GM19328 (cell line): Measurements from ENCODE around the gene FHIT.

Experiments
- ATAC-seq: cut with Tn5 transposase; IDR thresholded peaks from one replicate; pipeline ENCODE4 v1.9.1; 2021; ENCODE audit warnings: mild to moderate bottlenecking, moderate library complexity; ENCODE audit not compliant: unreplicated experiment

FHIT gene

DNA sequence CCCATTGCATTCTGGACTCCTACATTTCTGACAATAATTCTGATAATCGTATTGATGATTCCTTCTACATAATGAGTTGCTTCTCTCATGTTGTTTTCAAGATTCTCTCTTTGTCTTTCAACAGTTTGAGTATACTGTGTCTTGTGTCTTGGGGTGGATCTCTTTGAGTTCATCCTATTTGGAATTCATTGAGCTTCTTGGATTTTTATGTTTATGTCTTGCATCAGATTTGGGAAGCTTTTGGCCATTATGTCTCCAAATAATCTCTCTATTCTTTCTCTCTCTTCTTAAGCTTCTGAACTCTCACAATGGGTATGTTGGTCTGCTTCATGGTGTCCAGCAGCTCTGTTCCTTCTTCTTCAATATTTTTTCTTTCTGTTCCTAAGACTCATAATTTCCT is 592.2 kb downstream of the FHIT start:
- ATAC-seq: no peak

GRCh38 chr3:60657972-60658371 is 593.3 kb downstream of the FHIT start:
- peak; percentile 87 for ATAC-seq

- ATAC-seq: no peak
Observed at GRCh38 chr3:60652829-60653228, 598.4 kb downstream of the FHIT start.

- ATAC-seq: no peak
Observed at GRCh38 chr3:60651799-60652198, 599.5 kb downstream of the FHIT start.

DNA sequence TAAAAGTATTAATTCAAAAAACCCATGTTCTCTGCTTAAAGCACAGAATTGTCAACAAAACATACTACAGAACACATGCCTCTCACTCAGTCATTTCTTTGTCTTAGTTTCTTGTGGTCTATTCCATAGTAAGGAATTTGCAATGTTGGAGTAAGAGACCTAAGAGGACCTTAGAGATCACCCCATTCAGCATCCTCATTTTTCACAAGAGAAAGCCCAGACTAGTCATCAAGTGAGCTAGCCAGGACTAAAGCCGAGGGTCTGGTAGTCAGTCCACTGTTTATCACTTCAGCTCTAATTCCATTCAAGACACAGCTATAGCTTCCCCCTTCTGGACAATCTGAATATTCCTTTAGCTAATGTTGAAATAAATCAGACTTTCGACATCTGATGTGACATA is 601.1 kb downstream of the FHIT start:
- ATAC-seq: no peak

GRCh38 chr3:60645801-60646200 is 605.5 kb downstream of the FHIT start:
- no peak for ATAC-seq

GRCh38 chr3:60643831-60644230 is 607.4 kb downstream of the FHIT start:
- ATAC-seq: no peak

GRCh38 chr3:60641354-60641753 is 609.9 kb downstream of the FHIT start:
- no peak for ATAC-seq

GRCh38 chr3:60636846-60637245 is 614.4 kb downstream of the FHIT start:
- no peak for ATAC-seq

- no peak for ATAC-seq
Observed at GRCh38 chr3:60633644-60634043, 617.6 kb downstream of the FHIT start.

DNA sequence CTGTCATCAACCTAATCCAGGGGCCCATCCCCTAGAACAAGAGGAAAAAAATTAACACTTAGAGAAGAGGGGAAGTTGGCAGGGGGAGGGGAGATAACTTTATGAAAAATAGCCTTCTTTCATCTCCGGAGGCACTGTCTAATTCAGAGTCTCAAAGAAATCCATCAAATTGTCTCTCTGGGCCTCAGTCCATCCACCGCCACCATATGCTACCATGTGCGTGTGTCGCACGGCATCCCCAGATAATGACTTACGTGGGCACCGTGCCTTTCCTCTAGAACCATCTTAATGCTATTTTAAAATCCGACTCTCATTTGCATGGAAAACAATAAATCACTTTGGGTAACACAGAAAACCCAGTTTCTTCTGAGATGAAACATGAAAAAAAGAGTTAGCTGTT is 619.7 kb downstream of the FHIT start:
- ATAC-seq: no peak

- ATAC-seq: no peak
Observed at GRCh38 chr3:60630953-60631352, 620.3 kb downstream of the FHIT start.

DNA sequence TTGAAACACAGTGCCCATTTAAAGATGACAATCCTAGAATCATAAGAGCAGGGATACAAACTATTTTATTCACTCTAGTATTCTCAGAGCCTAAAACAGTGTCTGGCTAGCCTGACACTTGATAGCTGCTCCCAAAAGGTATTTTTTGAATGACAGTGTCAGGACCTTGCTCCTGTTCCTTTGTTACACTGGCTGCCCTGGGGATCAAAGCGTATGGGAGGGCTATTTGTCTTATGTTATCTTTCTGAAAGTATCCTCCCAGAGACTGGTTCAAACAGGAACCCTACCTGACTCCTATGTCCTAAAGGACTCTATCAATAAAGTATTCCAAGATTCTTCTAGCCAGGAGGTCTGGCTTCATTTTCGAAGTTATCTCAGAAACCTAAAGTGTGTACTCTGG is 621.4 kb downstream of the FHIT start:
- no peak for ATAC-seq

- ATAC-seq: no peak
Observed at GRCh38 chr3:60622349-60622748, 628.9 kb downstream of the FHIT start.

DNA sequence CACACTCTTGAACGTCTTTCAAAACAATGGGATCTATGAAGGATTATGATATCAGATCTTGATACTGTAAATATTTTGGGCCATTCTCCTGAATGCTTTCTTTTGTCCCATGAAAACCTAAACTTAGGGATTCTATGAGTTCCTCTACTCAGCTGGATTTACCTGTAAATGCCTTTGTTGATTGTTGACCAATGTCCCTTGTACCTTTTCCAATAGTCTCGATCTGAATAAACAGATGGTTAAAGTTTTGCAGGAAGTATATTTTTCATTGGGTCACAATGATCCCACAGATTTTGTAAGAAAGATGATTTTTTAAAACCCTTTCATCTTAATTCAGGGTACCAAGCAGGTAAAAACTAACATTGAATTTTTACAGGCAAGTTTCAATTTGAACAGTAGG is 634.1 kb downstream of the FHIT start:
- no peak for ATAC-seq

GRCh38 chr3:60613769-60614303 is 637.4 kb downstream of the FHIT start:
- no peak for ATAC-seq

- no peak for ATAC-seq
Observed at GRCh38 chr3:60610441-60611112, 640.7 kb downstream of the FHIT start.

DNA sequence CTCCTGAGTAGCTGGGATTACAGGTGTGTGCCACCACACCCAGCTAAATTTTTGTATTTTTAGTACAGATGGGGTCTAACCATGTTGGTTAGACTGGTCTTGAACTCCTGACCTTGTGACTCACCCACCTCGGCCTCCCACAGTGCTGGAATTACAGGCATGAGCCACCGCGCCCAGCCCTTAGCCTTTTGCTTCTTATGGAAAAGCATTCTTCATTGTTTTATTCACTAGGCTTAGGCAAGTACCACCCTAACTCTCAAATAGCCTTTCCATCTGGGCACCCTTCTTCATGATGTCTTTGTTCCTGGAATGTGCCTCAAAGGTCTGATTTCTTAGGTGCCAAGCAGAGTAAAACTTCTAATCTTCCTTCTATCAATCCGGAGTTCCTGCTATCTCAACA is 641.8 kb downstream of the FHIT start:
- no peak for ATAC-seq

DNA sequence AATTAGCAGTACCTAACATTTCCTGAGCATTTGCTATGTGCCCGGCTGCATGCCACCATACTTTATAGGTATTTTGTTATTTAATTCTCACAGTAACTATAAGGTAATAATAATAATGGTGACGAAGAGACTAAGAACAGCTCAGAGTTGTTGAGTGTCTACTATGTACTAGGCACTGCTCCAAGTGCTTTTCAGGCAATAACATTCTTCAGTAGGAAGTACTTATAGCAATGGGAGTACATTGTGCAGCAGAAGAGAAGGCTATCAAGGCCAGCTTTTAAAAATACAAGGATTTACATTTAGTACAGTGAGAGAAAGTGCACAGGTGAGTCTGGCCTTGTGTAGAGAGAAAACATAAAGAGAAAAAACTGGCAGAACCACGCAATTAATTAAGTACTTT is 647.4 kb downstream of the FHIT start:
- no peak for ATAC-seq

DNA sequence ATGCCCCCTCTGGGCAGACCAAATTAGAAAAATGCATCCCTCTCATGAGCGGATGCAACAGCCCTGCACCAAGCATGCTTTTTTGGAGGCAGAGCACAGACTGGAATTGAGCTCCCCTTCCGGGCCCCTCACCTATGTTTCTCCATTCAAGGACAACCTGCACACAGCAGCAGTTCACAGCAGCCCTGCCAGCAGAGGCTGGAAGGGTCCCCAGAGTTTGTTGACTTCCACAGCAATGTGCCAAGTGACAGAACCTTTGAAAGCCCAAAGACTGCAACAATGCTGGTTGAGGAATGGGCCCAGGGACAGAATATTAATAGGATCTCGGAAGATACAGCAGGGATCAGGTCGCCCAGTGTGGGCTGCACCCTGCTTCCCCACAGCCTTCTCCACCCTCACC is 650.4 kb downstream of the FHIT start:
- ATAC-seq: no peak

- no peak for ATAC-seq
Observed at GRCh38 chr3:60599586-60599985, 651.7 kb downstream of the FHIT start.

DNA sequence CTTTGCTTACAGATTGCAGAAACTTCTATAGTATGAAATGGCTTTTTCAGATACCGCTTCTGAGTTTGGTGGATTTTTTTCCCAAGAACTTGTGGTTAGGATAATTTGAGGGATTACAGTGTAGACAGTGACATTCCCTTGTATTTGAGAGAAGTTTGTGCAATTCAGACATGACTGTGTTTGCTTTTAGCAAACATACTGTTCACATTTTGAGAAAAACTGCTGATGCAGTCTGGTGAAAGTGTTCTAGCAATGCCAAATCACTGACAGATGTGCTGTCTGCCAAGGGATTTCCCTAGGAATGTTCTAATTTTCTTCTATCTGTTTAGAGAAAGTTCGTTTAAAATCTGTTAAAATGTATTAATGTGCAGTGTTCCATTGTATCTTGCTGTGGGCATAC is 652.6 kb downstream of the FHIT start:
- no peak for ATAC-seq

DNA sequence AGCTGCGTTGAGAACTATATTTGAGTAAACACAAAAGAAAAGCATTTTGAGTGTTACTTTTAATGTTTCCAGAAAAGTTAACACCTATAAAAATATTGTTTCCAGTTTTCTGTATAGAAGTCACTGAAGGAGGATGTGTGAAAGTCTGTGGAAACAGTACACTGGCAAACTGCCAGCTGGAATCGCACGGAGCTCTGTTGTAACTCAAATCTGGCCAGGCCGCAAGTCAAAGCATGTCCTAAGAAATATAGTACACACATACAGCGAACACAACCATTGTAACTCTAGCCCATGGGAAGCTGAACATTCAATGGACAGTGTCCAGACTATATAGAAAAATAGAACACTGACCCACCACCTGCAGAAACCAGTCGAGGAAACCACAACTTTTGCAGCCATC is 657.2 kb downstream of the FHIT start:
- ATAC-seq: no peak
